Stimulated activated naive CD4-positive, alpha-beta T cell treated with Interleukin-2 at 50 U/mL for 16 hours (primary cell): ENCODE data around the gene HCN3.
"Not testable (repeated sequence)": the region's sequence is repeated elsewhere in the genome, so short reads cannot be mapped to it uniquely, and the experiment has no call there.

Source experiments
- DNase-seq: peaks from one replicate; lab custom pipeline; 2025; lab: John Stamatoyannopoulos, UW

Gene HCN3

GRCh38 chr1:155277070-155277901 is at the start of gene HCN3:
HCN3 (plus strand) TSS chr1:155277463; CDS start chr1:155277591, 128 bp downstream.
- DNase-seq, result peak; percentile 93

DNA sequence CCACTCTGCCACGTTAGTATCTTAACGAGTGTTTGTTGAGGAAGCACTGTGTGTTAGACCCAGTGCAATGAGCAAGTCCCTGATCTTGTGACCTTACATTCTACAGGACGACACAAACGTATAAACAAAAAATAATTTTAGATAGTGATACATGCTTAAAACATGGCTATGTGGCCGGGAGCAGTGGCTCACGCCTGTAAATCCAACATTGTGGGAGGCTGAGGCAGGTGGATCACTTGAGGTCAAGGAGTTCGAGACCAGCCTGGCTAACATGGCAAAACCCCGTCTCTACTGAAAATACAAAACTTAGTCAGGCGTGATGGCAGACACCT is 49.2 kb upstream of the HCN3 start:
- no peak for DNase-seq

DNA sequence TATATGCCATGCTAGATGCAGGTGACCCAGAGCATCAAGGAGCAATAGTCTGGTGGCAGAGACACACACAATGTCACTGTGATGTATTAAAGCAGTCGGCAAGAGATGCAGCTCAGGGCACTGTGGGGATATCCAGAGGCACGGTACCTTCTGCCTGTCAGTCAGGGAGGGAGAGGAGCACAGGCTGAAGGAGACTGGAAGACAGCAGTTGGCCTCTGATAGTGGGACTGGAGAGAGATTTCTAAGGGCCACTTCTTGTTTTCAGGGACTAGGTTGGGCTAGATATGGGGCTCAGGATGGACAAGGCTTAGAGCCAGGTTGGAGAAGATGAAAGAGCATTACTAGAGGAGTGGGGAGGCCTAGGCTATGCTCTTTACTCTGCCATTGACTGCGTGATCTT is 46.0 kb upstream of the HCN3 start:
- DNase-seq, result not testable (repeated sequence)

DNA sequence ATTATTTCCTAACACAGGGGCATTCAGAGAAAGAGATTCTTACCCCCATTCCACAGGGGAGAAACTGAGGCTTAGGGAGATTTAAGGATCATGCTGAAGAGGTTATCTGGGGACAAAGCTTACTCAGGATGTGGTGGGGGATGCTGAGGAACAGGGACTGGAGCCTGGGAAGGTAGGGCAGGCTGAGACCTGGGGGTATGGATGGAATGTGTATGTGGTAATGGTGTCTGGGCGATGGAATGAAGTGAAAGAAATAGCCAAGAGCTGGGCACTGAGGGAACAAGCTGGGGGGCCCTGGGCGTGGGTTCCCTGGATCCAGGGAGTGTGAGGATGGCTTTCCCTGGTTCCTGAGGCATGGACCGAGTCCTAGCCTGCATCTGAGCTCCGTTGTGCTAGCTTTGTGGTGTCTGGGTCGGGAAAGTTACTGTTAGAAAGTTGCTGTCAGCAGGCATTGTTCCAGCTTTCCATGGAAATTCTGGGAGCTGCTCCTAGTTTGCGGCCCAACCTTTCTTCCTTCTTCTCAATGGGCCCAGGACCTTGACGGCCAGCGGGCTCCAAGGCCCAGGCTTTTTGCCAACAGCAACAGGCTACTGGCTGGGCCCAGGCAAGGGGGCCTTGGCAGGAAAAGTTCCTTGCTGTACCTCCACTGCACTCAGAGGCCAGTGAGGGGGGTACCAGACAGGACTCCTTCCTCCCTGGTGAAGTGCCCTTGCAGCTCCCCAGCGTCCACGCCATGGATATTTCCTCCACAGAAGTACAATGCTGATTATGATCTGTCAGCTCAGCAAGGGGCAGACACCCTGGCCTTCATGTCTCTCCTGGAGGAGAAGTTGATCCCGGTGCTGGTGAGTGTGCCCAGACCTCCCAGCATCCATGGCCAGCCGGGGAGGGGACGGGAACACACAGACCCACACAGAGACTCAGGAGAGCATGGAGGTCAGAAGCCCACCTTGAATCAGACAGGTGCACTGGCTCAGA is 45.0 kb upstream of the HCN3 start:
- not testable (repeated sequence) for DNase-seq

DNA sequence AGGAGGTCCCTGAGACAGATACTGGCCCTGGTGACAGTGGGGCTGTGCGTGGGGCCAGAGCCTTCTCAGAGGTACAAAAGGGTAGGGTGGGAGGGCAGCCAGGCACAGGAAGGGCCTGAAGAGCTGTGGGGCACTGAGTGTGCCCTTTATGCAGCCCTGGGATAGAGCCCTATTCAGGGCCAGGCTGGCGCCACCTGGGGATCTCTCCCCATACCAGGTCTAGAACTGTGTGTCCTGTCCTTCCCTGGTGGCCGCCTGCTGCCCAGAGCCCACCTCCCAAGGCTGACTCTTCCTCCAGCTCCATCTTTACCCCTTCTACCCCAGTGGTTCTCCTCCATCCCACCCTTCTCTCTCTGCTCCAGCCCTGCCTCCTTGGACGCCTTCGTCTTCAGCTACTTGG is 43.8 kb upstream of the HCN3 start:
- not testable (repeated sequence) for DNase-seq

DNA sequence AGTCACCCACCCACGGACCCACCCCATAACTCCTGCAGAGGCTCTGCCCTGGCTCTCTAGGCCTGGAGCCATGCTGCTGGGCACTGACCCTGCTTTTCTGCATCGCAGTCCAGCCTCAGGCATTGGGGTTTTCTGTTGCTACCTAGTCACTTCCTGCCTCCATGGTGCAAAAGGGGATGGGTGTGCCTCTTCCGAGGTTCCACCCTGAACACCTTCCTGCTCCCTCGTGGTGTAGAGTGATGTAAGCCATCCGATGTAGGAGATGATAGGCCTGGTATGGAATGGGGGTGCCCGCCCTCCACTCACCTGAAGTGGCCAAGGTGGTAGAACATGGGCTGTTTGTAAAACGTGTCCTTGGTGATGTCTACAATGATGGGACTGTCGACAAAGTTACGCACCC is 41.9 kb upstream of the HCN3 start:
- not testable (repeated sequence) for DNase-seq

- DNase-seq, result no peak
Observed at GRCh38 chr1:155236451-155236850, 40.8 kb upstream of the HCN3 start.

GRCh38 chr1:155241069-155241679 is 36.1 kb upstream of the HCN3 start:
- DNase-seq, result peak; percentile 55

- no peak for DNase-seq
Observed at GRCh38 chr1:155241841-155242264, 35.4 kb upstream of the HCN3 start.

DNA sequence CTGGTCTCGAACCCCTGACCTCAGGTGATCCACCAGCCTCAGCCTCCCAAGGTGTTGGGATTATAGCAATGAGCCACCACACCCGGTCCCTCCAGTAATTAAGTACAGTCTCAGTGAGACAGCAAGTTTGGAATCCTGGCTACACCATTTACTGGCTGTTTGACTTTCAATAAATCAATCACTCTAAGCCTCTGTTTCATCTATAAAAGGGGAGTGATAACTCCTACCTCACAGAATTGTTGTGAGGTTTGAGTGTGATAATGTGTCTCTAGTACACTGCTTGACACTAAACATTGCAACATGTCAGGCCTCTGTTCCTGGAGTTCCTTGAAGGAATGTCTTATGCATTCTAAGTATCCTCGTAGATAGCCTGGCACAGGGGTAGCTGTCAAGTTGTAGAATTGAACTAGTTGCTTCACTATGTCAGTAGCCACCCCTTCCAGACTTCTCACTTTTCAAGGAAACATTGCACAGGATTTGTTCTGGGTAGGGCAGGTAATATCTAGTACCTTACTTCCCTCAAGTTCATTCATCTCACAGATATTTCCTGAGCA is 34.4 kb upstream of the HCN3 start:
- DNase-seq, result no peak

- peak; percentile 91 for DNase-seq
Observed at GRCh38 chr1:155244368-155245162, 32.7 kb upstream of the HCN3 start.

DNA sequence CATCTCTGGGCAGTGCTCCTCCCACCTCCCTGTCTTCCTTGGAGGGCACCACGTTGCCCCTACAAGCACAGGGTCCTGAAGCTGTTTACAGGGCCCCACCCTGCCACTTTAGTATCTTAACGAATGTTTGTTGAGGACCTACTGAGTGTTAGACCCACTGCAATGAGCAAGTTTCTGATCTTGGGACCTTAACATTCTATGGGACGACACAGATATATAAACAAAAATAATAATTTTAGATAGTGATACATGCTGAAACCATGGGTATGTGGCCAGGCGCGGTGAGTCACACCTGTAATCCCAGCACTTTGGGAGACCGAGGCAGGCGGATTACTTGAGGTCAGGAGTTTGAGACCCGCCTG is 32.1 kb upstream of the HCN3 start:
- DNase-seq, result no peak

- DNase-seq, result not testable (repeated sequence)
Observed at GRCh38 chr1:155246796-155247195, 30.5 kb upstream of the HCN3 start.

DNA sequence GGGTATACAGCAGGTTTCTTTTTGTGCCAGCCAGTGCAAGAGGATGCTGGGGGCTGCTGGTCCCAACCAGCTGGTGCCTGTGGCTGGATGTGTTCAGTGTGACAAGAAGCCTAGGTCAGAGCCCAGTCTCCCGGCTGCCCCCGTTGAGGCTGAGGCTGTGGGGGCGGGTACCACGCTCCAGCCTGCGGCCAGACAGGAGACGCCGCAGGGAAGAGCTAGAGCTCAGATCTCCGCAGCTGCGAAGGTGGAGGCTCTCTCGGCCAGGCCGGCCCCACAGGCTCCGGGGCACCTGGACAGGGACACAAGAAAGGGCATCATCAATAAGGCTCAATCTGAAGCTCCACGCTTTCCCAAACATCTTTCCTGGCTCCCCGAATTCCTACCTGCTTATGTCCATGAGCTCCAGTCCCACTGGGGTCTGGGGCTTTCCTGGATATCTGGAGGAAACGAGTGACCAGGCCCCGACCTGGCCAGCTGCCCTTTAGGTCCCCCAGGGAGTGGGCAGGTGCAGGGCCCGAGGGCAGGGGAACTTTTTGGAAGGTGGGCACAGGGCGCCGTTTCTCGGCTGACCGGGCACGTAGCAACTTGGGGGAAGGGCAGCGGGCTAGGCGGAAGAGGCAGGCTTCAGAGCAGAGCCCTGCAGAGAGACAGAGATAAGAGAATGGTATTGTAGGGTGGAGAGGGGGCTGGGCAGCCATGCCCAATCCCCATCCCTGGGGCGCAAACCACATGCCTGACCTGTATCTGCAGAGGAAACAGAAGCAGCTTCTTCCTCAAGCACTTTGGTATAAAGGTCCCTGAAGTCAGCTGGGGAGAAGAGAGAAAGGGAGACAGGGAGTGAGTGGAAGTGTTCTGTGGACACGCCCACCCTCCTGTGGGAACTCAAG is 29.4 kb upstream of the HCN3 start:
- DNase-seq, result no peak

DNA sequence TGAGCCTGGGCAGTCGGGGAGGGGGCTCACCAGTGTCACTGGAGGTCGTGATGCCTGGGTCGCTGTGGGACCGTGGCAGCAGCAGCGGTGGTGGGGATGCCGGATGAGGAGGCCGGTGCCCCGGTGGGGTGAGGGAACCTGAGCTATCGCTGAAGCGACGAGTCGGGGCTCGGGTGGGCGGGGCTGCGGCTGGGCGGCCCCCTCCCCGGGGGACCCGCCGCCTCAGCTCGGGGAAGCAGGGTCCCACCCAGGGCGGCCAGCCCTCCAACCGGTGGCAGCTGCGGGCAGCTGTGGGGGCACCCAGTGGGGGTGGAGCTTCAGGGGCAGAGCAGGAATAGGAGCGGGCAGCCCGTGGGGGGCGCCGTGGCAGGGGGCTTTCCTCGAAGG is 27.0 kb upstream of the HCN3 start:
- DNase-seq, result no peak

DNA sequence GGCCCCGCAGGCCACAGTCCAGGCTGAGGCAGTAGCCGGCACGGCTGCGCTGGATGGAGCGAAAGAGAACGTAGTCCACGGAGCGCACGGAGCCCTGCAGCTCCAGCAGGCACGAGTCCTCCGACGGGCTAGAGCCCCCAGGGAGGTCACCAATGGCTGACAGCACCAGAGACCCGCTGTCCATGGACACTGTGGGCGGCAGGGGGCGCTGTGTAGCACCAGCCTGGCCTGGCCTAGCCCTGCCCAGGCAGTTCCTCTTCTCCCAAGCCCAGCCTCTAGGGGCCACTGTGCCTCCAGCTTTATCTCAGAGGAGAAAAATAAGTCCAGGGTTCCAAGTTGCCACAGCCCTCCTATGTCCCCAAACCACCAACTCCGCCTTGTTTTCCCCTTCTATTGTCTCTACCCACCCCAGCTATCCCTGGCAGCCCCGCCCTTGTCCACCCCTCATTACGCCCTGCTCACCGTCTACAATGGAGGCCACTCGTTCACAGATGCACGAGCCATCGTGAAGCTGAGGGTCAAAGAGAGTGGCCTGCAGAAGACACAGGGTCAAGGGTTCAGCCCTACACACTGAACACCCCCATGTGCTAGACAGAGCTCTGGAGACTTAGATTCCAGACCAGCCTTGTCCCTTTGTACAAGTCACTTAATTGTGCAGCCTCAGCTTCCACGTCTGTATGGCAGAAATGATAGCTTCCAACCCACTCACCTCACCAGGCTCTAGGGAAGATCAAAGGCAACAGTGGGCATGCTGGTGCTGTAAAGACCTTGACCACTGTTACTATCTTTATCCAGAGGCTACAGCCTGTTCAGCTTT is 26.4 kb upstream of the HCN3 start:
- DNase-seq, result peak; percentile 94

- no peak for DNase-seq
Observed at GRCh38 chr1:155251566-155251965, 25.7 kb upstream of the HCN3 start.

GRCh38 chr1:155253208-155253607 is 24.1 kb upstream of the HCN3 start:
- no peak for DNase-seq

DNA sequence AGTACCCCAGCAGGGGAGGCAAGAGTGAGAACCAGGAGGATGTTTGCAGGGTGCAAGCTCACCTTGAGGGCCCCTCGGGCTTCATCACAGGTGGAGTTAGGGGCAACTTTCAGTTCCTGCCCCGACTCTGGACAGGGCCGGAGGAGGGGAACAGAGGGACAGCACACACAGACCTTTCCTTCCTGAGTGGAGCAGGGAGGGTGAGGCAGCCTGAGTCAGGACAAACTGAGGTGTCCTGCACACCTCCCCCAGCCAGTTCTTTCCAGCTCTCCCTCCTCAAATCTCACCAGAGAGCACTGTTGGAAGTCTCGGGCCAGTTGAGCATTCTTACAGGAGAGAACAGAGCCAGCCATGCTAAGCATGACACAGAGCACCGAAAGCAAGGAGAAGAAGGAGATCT is 23.5 kb upstream of the HCN3 start:
- DNase-seq, result no peak
